Muscle of leg (tissue), 11 donors: Measurements from ENCODE around the gene MYBPHL. TPM values are rescaled to one million over a fixed set of nuclear protein-coding genes. Genes with fewer than 3 reads are reported as not detected.
A peak's percentile ranks its signal among the peaks of the same experiment; 100 is the strongest.

Experiments used
- DNase-seq: peaks from one replicate; pipeline ENCODE4 v3.0.0; 2013
- H3K27ac ChIP-seq: one replicate; pipeline ENCODE4 v1.5.1; 2013; ENCODE audit warnings: mild to moderate bottlenecking, low read length, control low read depth
- H3K27me3 ChIP-seq: one replicate; pipeline ENCODE4 v1.6.1; 2013; ENCODE audit warnings: low read length; ENCODE audit not compliant: control insufficient read depth, insufficient read depth
- H3K36me3 ChIP-seq: one replicate; pipeline ENCODE4 v1.6.1; 2013; ENCODE audit warnings: low read length; ENCODE audit not compliant: control insufficient read depth, insufficient read depth
- H3K4me1 ChIP-seq: one replicate; pipeline ENCODE4 v1.6.1; 2013; ENCODE audit warnings: low read length; ENCODE audit not compliant: control insufficient read depth, insufficient read depth
- H3K4me3 ChIP-seq: one replicate; pipeline ENCODE4 v1.5.1; 2013; ENCODE audit warnings: low read length, control low read depth
- H3K9me3 ChIP-seq: replicated peaks from 2 replicates; pipeline ENCODE4 v1.6.1; 2013; ENCODE audit warnings: low read depth, low read length; ENCODE audit not compliant: control insufficient read depth
- WGBS: methylation state at CpG from one replicate; pipeline ENCODE4 v1.1.5; 2013; ENCODE audit warnings: missing lambda C conversion rate; ENCODE audit not compliant: insufficient coverage; 5-methylcytosine and 5-hydroxymethylcytosine counted together
- polyA plus RNA-seq, 8 donors: library from polyadenylated mRNA; unstranded; fragments of 120-200 nt; gene quantifications; one replicate each; pipeline versions ENCODE4 v1.2.1 to v1.2.3, GENCODE V29; 2013; ENCODE audit warnings: inconsistent platforms in 1 of 8, low replicate concordance in 1 of 8; ENCODE audit not compliant: insufficient read length in 8 of 8, insufficient read depth in 1 of 8
- total RNA-seq: library from RNA; stranded (reverse); fragments of 120-200 nt; gene quantifications from one replicate; pipeline ENCODE4 v1.2.4, GENCODE V29; 2013

The MYBPHL gene
- total and polyA plus RNA-seq, 9 donors: 0.15 to 1.3 (median 0.71) TPM

GRCh38 chr1:109252893-109253802 lies 53.7 kb downstream of the MYBPHL start:
- Histone ChIP-seq H3K9me3 (no peaks in the 10 kb centered on the region), H3K4me3 (peak overlapping the region; percentile 10), H3K36me3 (no peaks in the 10 kb centered on the region), H3K27me3 (peaks cover 14% of the 10 kb centered on the region), H3K4me1 (peaks cover 39% of the 10 kb centered on the region), H3K27ac (peak overlapping the region; percentile 90)
- DNase-seq: peak; percentile 70
- 83% methylated on average over 27 of the region's 33 CpGs for WGBS

GRCh38 chr1:109252167-109252892 lies 54.5 kb downstream of the MYBPHL start:
- peaks cover 39% of the 10 kb centered on the region for H3K4me1 ChIP-seq
- no peaks in the 10 kb centered on the region for H3K9me3 ChIP-seq
- no peak overlapping the region for H3K27ac ChIP-seq
- no peak overlapping the region for H3K4me3 ChIP-seq
- WGBS: 98% methylated on average over 30 of the region's 31 CpGs
- no peak for DNase-seq
- no peaks in the 10 kb centered on the region for H3K36me3 ChIP-seq
- peaks cover 14% of the 10 kb centered on the region for H3K27me3 ChIP-seq

GRCh38 chr1:109251277-109252166 lies 55.3 kb downstream of the MYBPHL start:
- H3K4me3 ChIP-seq: no peak overlapping the region
- DNase-seq: no peak
- no peaks in the 10 kb centered on the region for H3K36me3 ChIP-seq
- H3K9me3 ChIP-seq: no peaks in the 10 kb centered on the region
- no peak overlapping the region for H3K27ac ChIP-seq
- H3K4me1 ChIP-seq: peaks cover 41% of the 10 kb centered on the region
- 95% methylated on average over 32 of the region's 32 CpGs for WGBS
- peaks cover 14% of the 10 kb centered on the region for H3K27me3 ChIP-seq

- no peaks in the 10 kb centered on the region for H3K36me3 ChIP-seq
- peaks cover 41% of the 10 kb centered on the region for H3K4me1 ChIP-seq
- no peaks in the 10 kb centered on the region for H3K9me3 ChIP-seq
- H3K4me3 ChIP-seq: peak overlapping the region; percentile 25
- peaks cover 14% of the 10 kb centered on the region for H3K27me3 ChIP-seq
- no peak overlapping the region for H3K27ac ChIP-seq
- 90% methylated on average over 29 of the region's 33 CpGs for WGBS
- DNase-seq: no peak
Measured at GRCh38 chr1:109250454-109251276, 56.1 kb downstream of the MYBPHL start.

- H3K4me1 ChIP-seq: peaks cover 33% of the 10 kb centered on the region
- H3K4me3 ChIP-seq: peak overlapping the region; percentile 25
- 2% methylated on average over 80 of the region's 80 CpGs for WGBS
- no peaks in the 10 kb centered on the region for H3K9me3 ChIP-seq
- no peak overlapping the region for H3K27ac ChIP-seq
- H3K36me3 ChIP-seq: no peaks in the 10 kb centered on the region
- H3K27me3 ChIP-seq: peaks cover 14% of the 10 kb centered on the region
- no peak for DNase-seq
Measured at GRCh38 chr1:109249654-109250401, 57.0 kb downstream of the MYBPHL start.

- Histone ChIP-seq H3K4me3 (peak within 1 kb of the TSS; percentile 27), H3K9me3 (no peaks in the 10 kb centered on the region), H3K27me3 (peaks cover 14% of the 10 kb centered on the region), H3K27ac (no peak within 1 kb of the TSS), H3K4me1 (peaks cover 30% of the 10 kb centered on the region), H3K36me3 (no peaks in the 10 kb centered on the region)
- WGBS: 3% methylated on average over 45 of the region's 49 CpGs
- DNase-seq: peak; percentile 77
Measured at GRCh38 chr1:109248797-109249629, 57.8 kb downstream of the MYBPHL start, which contains the start of gene CELSR2. Gene CELSR2 (plus strand): TSS chr1:109249539. CDS start chr1:109250080, 541 bp downstream.

GRCh38 chr1:109248444-109248796 lies 58.4 kb downstream of the MYBPHL start:
- no peak for DNase-seq
- 75% methylated on average over 5 of the region's 7 CpGs for whole genome bisulfite sequencing
- Histone ChIP-seq H3K4me3 (no peak overlapping the region), H3K27ac (no peak overlapping the region), H3K9me3 (no peaks in the 10 kb centered on the region), H3K27me3 (peaks cover 14% of the 10 kb centered on the region), H3K4me1 (peaks cover 24% of the 10 kb centered on the region), H3K36me3 (no peaks in the 10 kb centered on the region)
